HepG2 (cell line): ENCODE measurements around the gene DCAF8. TPM values are rescaled to one million over a fixed set of nuclear protein-coding genes. Genes with fewer than 3 reads are reported as not detected.

Experiments
- ATAC-seq: fragments of 200-7000 bp; cut with Tn5 transposase; 3 replicates; pipeline ENCODE4 v1.9.1; 2020; ENCODE audit warnings: mild to moderate bottlenecking, moderate library complexity
- BruUV-seq: library from RNA; stranded (reverse); fragments of 400-500 nt; replicated peaks from 2 replicates; lab custom pipeline; 2021; lab: Mats Ljungman, UMichigan
- CTCF ChIA-PET: fragments of 300-600 bp; formaldehyde crosslinking; extraction: SDS; loops from one replicate; lab custom pipeline; 2021; ENCODE audit warnings: low total read pairs, inconsistent platforms, low intra/inter-chr PET ratio; lab: Yijun Ruan, JAX
- POLR2A ChIA-PET: fragments of 350-600 bp; sonication (Branson Sonifier 250); formaldehyde crosslinking; loops from one replicate; lab custom pipeline; 2020; ENCODE audit warnings: antibody characterized with exemption, inconsistent platforms; lab: Yijun Ruan, JAX
- DNase-seq: peaks from one replicate; pipeline ENCODE4 v3.0.0-alpha.2; 2015; ENCODE audit warnings: low spot score
- FAIRE-seq: peaks from 3 replicates; lab custom pipeline; 2011; peaks lifted over from hg19 to GRCh38; lab: Jason Lieb, UNC
- H2AFZ ChIP-seq: one replicate; pipeline ENCODE4 v1.6.1; 2011; ENCODE audit warnings: low read length, inconsistent platforms
- H3K27ac ChIP-seq: fragments of 300-600 bp; 3 replicates; pipeline ENCODE4 v1.8.0; 2011; ENCODE audit warnings: mixed run types, mild to moderate bottlenecking, mixed read lengths, low read length, inconsistent platforms; ENCODE audit not compliant: insufficient read depth; ENCODE audit errors: extremely low read length
- H3K27me3 ChIP-seq, 2 experiments: fragments of 200-600 bp in 1 of 2; 2 replicates in 1 of 2; 3 replicates in 1 of 2; pipeline versions ENCODE4 v1.6.0 to v1.8.0; 2011; ENCODE audit warnings: low read length in 2 of 2, mild to moderate bottlenecking in 2 of 2, moderate library complexity in 2 of 2, inconsistent platforms in 1 of 2; ENCODE audit not compliant: insufficient read depth in 2 of 2, control insufficient read depth in 1 of 2
- H3K36me3 ChIP-seq, 2 experiments: fragments of 200-600 bp in 1 of 2; replicated peaks in 1 of 2; 2 replicates in 1 of 2; 3 replicates in 1 of 2; pipeline versions ENCODE4 v1.5.1 to v1.8.0; 2011; ENCODE audit warnings: low read length in 2 of 2, inconsistent platforms in 1 of 2; ENCODE audit not compliant: insufficient read depth in 2 of 2, control insufficient read depth in 1 of 2
- H3K4me1 ChIP-seq: 2 replicates; pipeline ENCODE4 v1.5.1; 2012; ENCODE audit warnings: low read length, inconsistent platforms; ENCODE audit not compliant: insufficient read depth
- H3K4me2 ChIP-seq: 2 replicates; pipeline ENCODE4 v1.6.0; 2011; ENCODE audit warnings: low read depth, low read length, inconsistent platforms
- H3K4me3 ChIP-seq, 3 experiments: fragments of 200-600 bp in 1 of 3; sonication (generic), shearing (Covaris generic) in 1 of 3; replicated peaks in 1 of 3; 2 replicates each; pipeline ENCODE4 v1.5.1; 2011 to 2016; ENCODE audit warnings: low read length in 3 of 3, inconsistent platforms in 2 of 3, low read depth in 2 of 3, mild to moderate bottlenecking in 2 of 3, control low read depth in 1 of 3, mixed read lengths in 1 of 3; ENCODE audit not compliant: insufficient read depth in 1 of 3
- H3K79me2 ChIP-seq: one replicate; pipeline ENCODE4 v1.6.1; 2011; ENCODE audit warnings: low read length, inconsistent platforms; ENCODE audit not compliant: insufficient read depth
- H3K9ac ChIP-seq: 2 replicates; pipeline ENCODE4 v1.6.0; 2011; ENCODE audit warnings: mild to moderate bottlenecking, low read depth, low read length, inconsistent platforms; ENCODE audit not compliant: insufficient read depth
- H3K9me3 ChIP-seq: 2 replicates; pipeline ENCODE4 v1.5.1; 2012; ENCODE audit warnings: mild to moderate bottlenecking, low read length
- H4K20me1 ChIP-seq: 2 replicates; pipeline ENCODE4 v1.6.0; 2011; ENCODE audit warnings: inconsistent platforms, mild to moderate bottlenecking, low read length, moderate library complexity; ENCODE audit not compliant: insufficient read depth
- CEBPB ChIP-seq: IDR thresholded peaks from 2 replicates; pipeline ENCODE4 v1.6.1; 2011; ENCODE audit warnings: low read depth, low read length, improper control_type of control experiment, borderline replicate concordance
- KLF9 ChIP-seq: IDR thresholded peaks from 2 replicates; pipeline ENCODE4 v1.6.1; 2016; ENCODE audit warnings: low read depth
- ONECUT2 ChIP-seq: sonication (generic); formaldehyde crosslinking; IDR thresholded peaks from 2 replicates; pipeline ENCODE4 v1.4.0; 2020; ENCODE audit warnings: missing genetic modification reagents
- SATB2 ChIP-seq: sonication (generic); formaldehyde crosslinking; IDR thresholded peaks from 2 replicates; pipeline ENCODE4 v1.5.0; 2020; ENCODE audit warnings: missing genetic modification reagents
- TCF12 ChIP-seq, 2 experiments: fragments of 450-650 bp in 1 of 2; sonication (generic) in 1 of 2; formaldehyde crosslinking in 1 of 2; IDR thresholded peaks; 2 replicates each; pipeline versions ENCODE4 v1.6.1 to v1.8.0; 2017 to 2022; ENCODE audit warnings: antibody characterized with exemption in 1 of 2, mild to moderate bottlenecking in 1 of 2, missing genetic modification reagents in 1 of 2, moderate library complexity in 1 of 2
- ZNF101 ChIP-seq: sonication (generic); formaldehyde crosslinking; IDR thresholded peaks from 2 replicates; pipeline ENCODE4 v1.4.0; 2020; ENCODE audit warnings: mild to moderate bottlenecking, low read depth, missing genetic modification reagents, borderline replicate concordance
- ZSCAN31 ChIP-seq: sonication (generic); formaldehyde crosslinking; IDR thresholded peaks from 2 replicates; pipeline ENCODE4 v1.5.0; 2020; ENCODE audit warnings: low read depth, mild to moderate bottlenecking, missing genetic modification reagents
- ZSCAN9 ChIP-seq: IDR thresholded peaks from 2 replicates; pipeline ENCODE4 v1.6.1; 2016; ENCODE audit warnings: borderline replicate concordance
- WGBS: methylation state at CpG from one replicate; pipeline ENCODE4 v1.1.6; 2017; ENCODE audit warnings: low lambda C conversion rate; 5-methylcytosine and 5-hydroxymethylcytosine counted together
- in situ Hi-C: cut with HindIII; loops from 2 replicates; pipeline ENCODE4 v1.10.0; 2017; ENCODE audit warnings: low pct_unique_long_range_greater_than_20kb; ENCODE audit not compliant: extremely low pct_ligation_motif_present
- intact Hi-C: fragments of 100-400 bp; cut with micrococcal nuclease; formaldehyde crosslinking; loops from one replicate; pipeline ENCODE4 v1.10.0; 2022; ENCODE audit not compliant: unreplicated experiment
- polyA plus RNA-seq, 8 experiments: library from polyadenylated mRNA; depleted of rRNA in 3 of 8; stranded (reverse) in 7 of 8; unstranded in 1 of 8; fragments of >200 nt; fragmentation: Illumina TruSeq in 4 of 8; extraction: Trizol in 4 of 8; gene quantifications; 2 replicates each; pipeline versions ENCODE4 v1.2.1 to v1.2.3, GENCODE V29; 2011 to 2016; ENCODE audit warnings: low read depth in 4 of 8, missing spikeins in 1 of 8, mixed read lengths in 1 of 8; ENCODE audit not compliant: insufficient read depth in 1 of 8
- total RNA-seq, 5 experiments: library from RNA; depleted of rRNA; stranded (reverse); fragments of >200 nt; fragmentation: Illumina TruSeq; extraction: Trizol; gene quantifications; 2 replicates each; pipeline ENCODE4 v1.2.3, GENCODE V29; 2016; ENCODE audit warnings: low read depth in 1 of 5
- TF ChIP-seq, protein P1 (sequence below): sonication (generic); formaldehyde crosslinking; IDR thresholded peaks from 2 replicates; pipeline ENCODE4 v1.5.0; 2020; ENCODE audit warnings: missing genetic modification reagents
- TF ChIP-seq, protein P2 (sequence below): sonication (generic); formaldehyde crosslinking; IDR thresholded peaks from 2 replicates; pipeline ENCODE4 v1.5.1; 2020; ENCODE audit warnings: missing genetic modification reagents, mild to moderate bottlenecking, borderline replicate concordance

Gene DCAF8
- total and polyA plus RNA-seq, 2 of the 13 experiments (the other 11 are each of a cell fraction or from before 2014, with no cell fraction given): 73.4 to 79.8 TPM

DNA sequence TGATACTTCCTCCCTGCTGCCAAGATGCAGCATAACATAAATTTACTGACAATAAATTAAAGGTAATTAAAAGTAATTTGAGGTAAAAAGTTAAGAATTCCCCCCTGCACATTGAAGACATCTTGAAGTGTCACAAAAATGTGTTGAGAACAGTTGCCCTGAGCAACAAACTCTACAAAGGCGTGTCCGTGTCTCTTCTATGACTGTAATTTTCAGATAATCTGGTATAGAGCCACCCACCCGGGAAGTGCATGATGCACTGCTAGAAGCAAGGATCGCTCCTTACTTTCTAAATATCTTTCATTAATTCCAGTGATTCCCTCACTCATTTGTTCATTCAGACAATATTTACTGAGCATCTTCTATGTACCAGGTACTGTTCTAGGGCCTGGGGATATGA lies 83.0 kb downstream of the DCAF8 start:
- Histone ChIP-seq H3K4me3 (no peak overlapping the region), H3K4me1 (peaks cover 15% of the 10 kb centered on the region; the same call in 1 of the 2 replicates), H3K9ac (no peak overlapping the region), H4K20me1 (no peaks in the 10 kb centered on the region), H3K79me2 (no peaks in the 10 kb centered on the region), H3K27ac (no peak overlapping the region), H2AFZ (no peak overlapping the region), H3K4me2 (no peak overlapping the region)
- ATAC-seq: no peak
- intact Hi-C loops: no loop called here
- CTCF ChIA-PET: no interaction called here
- BruUV-seq: no TSS peak
- FAIRE-seq: no peak
- POLR2A ChIA-PET: no interaction called here
- no peak for DNase-seq
- TF ChIP-seq KLF9 (CRISPR knock-in tag): no peak
- no peak for TF ChIP-seq CEBPB
- TF ChIP-seq ZSCAN9 (CRISPR knock-in tag): no peak
- TF ChIP-seq, protein P1, sequence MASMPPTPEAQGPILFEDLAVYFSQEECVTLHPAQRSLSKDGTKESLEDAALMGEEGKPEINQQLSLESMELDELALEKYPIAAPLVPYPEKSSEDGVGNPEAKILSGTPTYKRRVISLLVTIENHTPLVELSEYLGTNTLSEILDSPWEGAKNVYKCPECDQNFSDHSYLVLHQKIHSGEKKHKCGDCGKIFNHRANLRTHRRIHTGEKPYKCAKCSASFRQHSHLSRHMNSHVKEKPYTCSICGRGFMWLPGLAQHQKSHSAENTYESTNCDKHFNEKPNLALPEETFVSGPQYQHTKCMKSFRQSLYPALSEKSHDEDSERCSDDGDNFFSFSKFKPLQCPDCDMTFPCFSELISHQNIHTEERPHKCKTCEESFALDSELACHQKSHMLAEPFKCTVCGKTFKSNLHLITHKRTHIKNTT (CRISPR knock-in tag): no peak
- TF ChIP-seq ZSCAN31 (CRISPR knock-in tag): no peak
- no peak for TF ChIP-seq ONECUT2
- no peak for TF ChIP-seq SATB2 (CRISPR knock-in tag)
- TF ChIP-seq, protein P2, sequence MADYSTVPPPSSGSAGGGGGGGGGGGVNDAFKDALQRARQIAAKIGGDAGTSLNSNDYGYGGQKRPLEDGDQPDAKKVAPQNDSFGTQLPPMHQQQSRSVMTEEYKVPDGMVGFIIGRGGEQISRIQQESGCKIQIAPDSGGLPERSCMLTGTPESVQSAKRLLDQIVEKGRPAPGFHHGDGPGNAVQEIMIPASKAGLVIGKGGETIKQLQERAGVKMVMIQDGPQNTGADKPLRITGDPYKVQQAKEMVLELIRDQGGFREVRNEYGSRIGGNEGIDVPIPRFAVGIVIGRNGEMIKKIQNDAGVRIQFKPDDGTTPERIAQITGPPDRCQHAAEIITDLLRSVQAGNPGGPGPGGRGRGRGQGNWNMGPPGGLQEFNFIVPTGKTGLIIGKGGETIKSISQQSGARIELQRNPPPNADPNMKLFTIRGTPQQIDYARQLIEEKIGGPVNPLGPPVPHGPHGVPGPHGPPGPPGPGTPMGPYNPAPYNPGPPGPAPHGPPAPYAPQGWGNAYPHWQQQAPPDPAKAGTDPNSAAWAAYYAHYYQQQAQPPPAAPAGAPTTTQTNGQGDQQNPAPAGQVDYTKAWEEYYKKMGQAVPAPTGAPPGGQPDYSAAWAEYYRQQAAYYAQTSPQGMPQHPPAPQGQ (CRISPR knock-in tag): no peak
- TF ChIP-seq TCF12 (IDR thresholded peaks at IDR 0.05): no peak
- TF ChIP-seq TCF12 (CRISPR knock-in tag; IDR thresholded peaks at IDR 0.05): no peak
- no peak for TF ChIP-seq ZNF101 (CRISPR knock-in tag)
- TF ChIP-seq, all 625 proteins: peak for 0
- peaks cover 2 to 12% of the 10 kb centered on the region in 2 experiments; a peak in 3 of 5 replicates for H3K27me3 ChIP-seq
- in situ Hi-C loops: no loop called here
- H3K36me3 ChIP-seq: no peaks in the 10 kb centered on the region
- WGBS: 17% methylated on average over 4 of the region's 4 CpGs
- H3K9me3 ChIP-seq: no peaks in the 10 kb centered on the region
